Spleen (tissue), 11 donors: ENCODE results near the gene IDE. TPM values are rescaled to one million over a fixed set of nuclear protein-coding genes. Genes with fewer than 3 reads are reported as not detected.
"Not testable (repeated sequence)": the region's sequence is repeated elsewhere in the genome, so short reads cannot be mapped to it uniquely, and the experiment has no call there.

Experiments
- DNase-seq: peaks from one replicate; pipeline ENCODE4 v3.0.0-alpha.2; 2020
- H3K27ac ChIP-seq, 8 donors: fragments of 200-600 bp; sonication (generic) in 7 of 8; 1 replicate in 4 of 8; 2 replicates in 4 of 8; pipeline versions ENCODE4 v1.5.0 to v1.8.0; 2016 to 2021; ENCODE audit warnings: inconsistent platforms in 4 of 8, mild to moderate bottlenecking in 4 of 8, moderate library complexity in 1 of 8
- H3K27me3 ChIP-seq, 7 donors: fragments of 200-600 bp; sonication (generic) in 6 of 7; replicated peaks in 1 of 7; 1 replicate in 4 of 7; 2 replicates in 3 of 7; pipeline versions ENCODE4 v1.5.0 to v1.8.0; 2016 to 2021; ENCODE audit warnings: inconsistent platforms in 3 of 7, mild to moderate bottlenecking in 1 of 7
- H3K36me3 ChIP-seq, 6 donors: fragments of 200-600 bp; sonication (generic) in 5 of 6; 1 replicate in 4 of 6; 2 replicates in 2 of 6; pipeline versions ENCODE4 v1.5.0 to v1.8.0; 2016 to 2021; ENCODE audit warnings: inconsistent platforms in 2 of 6
- H3K4me1 ChIP-seq, 6 donors: fragments of 200-600 bp; sonication (generic) in 5 of 6; 1 replicate in 3 of 6; 2 replicates in 3 of 6; pipeline versions ENCODE4 v1.5.0 to v1.8.0; 2016 to 2021; ENCODE audit warnings: inconsistent platforms in 3 of 6
- H3K4me3 ChIP-seq, 8 donors: fragments of 200-600 bp; sonication (generic) in 7 of 8; 1 replicate in 4 of 8; 2 replicates in 4 of 8; pipeline versions ENCODE4 v1.5.0 to v1.8.0; 2016 to 2021; ENCODE audit warnings: inconsistent platforms in 4 of 8, mild to moderate bottlenecking in 4 of 8, moderate library complexity in 2 of 8
- H3K9me3 ChIP-seq, 8 donors: fragments of 200-600 bp; sonication (generic) in 7 of 8; 1 replicate in 4 of 8; 2 replicates in 4 of 8; pipeline versions ENCODE4 v1.5.0 to v1.8.0; 2016 to 2021; ENCODE audit warnings: inconsistent platforms in 4 of 8
- CTCF ChIP-seq, 11 experiments: fragments of 200-600 bp in 7 of 11; fragments of 450-650 bp in 4 of 11; sonication (generic) in 4 of 11; IDR thresholded peaks in 8 of 11; conservative IDR thresholded peaks in 3 of 11; 1 replicate in 7 of 11; 2 replicates in 4 of 11; pipeline versions ENCODE4 v1.4.0 to v1.8.0; 2016 to 2021; ENCODE audit warnings: antibody characterized with exemption in 11 of 11, inconsistent platforms in 4 of 11, mild to moderate bottlenecking in 1 of 11
- POLR2A ChIP-seq, 3 donors: fragments of 450-650 bp; IDR thresholded peaks; one replicate each; pipeline ENCODE4 v1.5.1; 2017; ENCODE audit warnings: antibody characterized with exemption in 3 of 3, mild to moderate bottlenecking in 1 of 3
- POLR2AphosphoS5 ChIP-seq, 3 donors: sonication (generic); formaldehyde crosslinking; IDR thresholded peaks; one replicate each; pipeline ENCODE4 v1.5.1; 2017; ENCODE audit warnings: antibody characterized with exemption in 3 of 3
- WGBS, 5 donors: extraction: QIAGEN DNeasy Blood & Tissue Kit in 3 of 5; methylation state at CpG; one replicate each; pipeline versions ENCODE4 v1.1.5 to v1.1.7; 2013 to 2018; 5-methylcytosine and 5-hydroxymethylcytosine counted together
- intact Hi-C: fragments of 100-400 bp; cut with DNase I; formaldehyde crosslinking; loops from one replicate; pipeline ENCODE4 v1.15.0; 2023; ENCODE audit warnings: low total_unique reads
- polyA plus RNA-seq, 3 donors: library from polyadenylated mRNA; stranded (reverse); fragments of 200-250 nt; gene quantifications; one replicate each; pipeline ENCODE4 v1.2.1, GENCODE V29; 2013
- total RNA-seq, 7 donors: library from RNA; depleted of rRNA in 3 of 7; stranded (reverse); fragments of >200 nt in 3 of 7; fragmentation: NEBNext Ultra II Directional in 4 of 7; extraction: Animal tissue kit (Norgen Biotek cat#: 25700) in 4 of 7; gene quantifications; one replicate each; pipeline versions ENCODE4 v1.1.0 to v1.2.1, GENCODE V29; 2016 to 2021
- donor health status: healthy with polysubstance abuse.
- donor health status: DM: no; HTN: no; CAD: no; lungs with moderate emphysema.
- donor health status: DM: no; HTN: no; CAD: no.
- donor health status: Bipolar disorder and iron deficiency.
- donor health status: healthy.
- donor health status: DM: no; HTN: no; CAD: no.
- donor health status: DM: yes; HTN: yes; CAD: no.

The IDE gene
- total and polyA plus RNA-seq, 10 donors: 4.4 to 35.2 (median 29.9) TPM

DNA sequence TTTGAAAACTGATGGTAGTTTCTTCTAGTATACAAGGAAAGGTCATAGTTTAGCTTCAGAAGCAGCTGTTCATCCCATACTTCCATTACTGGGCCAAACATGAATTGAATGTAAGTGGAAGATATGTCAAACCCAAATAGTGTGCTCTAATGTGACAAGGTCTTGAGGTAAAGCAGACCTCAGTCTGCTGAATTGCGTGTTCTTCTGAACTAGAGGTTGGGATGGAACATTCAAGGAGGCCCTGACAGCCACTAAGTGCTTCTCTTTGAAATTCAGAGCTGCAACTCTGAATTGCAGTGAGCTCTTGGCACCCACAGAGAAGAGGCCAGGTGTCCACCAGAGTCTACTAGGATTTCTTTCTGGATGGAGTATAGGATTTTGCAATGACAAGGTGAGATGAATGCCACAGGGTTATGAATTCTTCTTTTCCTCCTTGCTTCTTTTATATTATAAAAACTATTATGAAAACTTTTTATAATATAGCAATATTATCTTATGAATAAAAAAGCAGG lies 98.5 kb downstream of the IDE start:
- Histone ChIP-seq H3K4me1 (no peaks in the 10 kb centered on the region), H3K27me3 (no peaks in the 10 kb centered on the region), H3K9me3 (no peaks in the 10 kb centered on the region), H3K4me3 (no peak overlapping the region), H3K27ac (no peak overlapping the region), H3K36me3 (peaks cover 5 to 98% (median 40%) of the 10 kb centered on the region in 6 donors)
- intact Hi-C loops: no loop called here
- DNase-seq: no peak
- 80 to 100% (median 96%) methylated on average over 1 of the region's 1 CpG for WGBS, 5 donors
- no peak for TF ChIP-seq POLR2AphosphoS5 (IDR thresholded peaks at IDR 0.05)
- TF ChIP-seq CTCF (IDR thresholded peaks at IDR 0.05 in 8 of 11, conservative IDR thresholded peaks at IDR 0.05 in 3 of 11): no peak
- no peak for TF ChIP-seq POLR2A (IDR thresholded peaks at IDR 0.05)

GRCh38 chr10:92470026-92470425 lies 103.9 kb downstream of the IDE start:
- Histone ChIP-seq H3K4me1 (no peaks in the 10 kb centered on the region), H3K27ac (no peak overlapping the region), H3K36me3 (peaks cover 0 to 98% (median 55%) of the 10 kb centered on the region in 6 donors), H3K4me3 (no peak overlapping the region), H3K9me3 (no peaks in the 10 kb centered on the region), H3K27me3 (no peaks in the 10 kb centered on the region)
- TF ChIP-seq CTCF (IDR thresholded peaks at IDR 0.05 in 8 of 11, conservative IDR thresholded peaks at IDR 0.05 in 3 of 11) (no peak), POLR2AphosphoS5 (IDR thresholded peaks at IDR 0.05) (no peak), POLR2A (IDR thresholded peaks at IDR 0.05) (no peak)
- intact Hi-C loops: no loop called here
- 78 to 89% (median 86%) methylated on average over 3 of the region's 3 CpGs for WGBS, 5 donors
- DNase-seq: no peak

- H3K27ac ChIP-seq: no peak overlapping the region
- 78 to 89% (median 88%) methylated on average over 5 of the region's 5 CpGs for WGBS, 5 donors
- no peak for DNase-seq
- H3K27me3 ChIP-seq: no peaks in the 10 kb centered on the region
- H3K4me3 ChIP-seq: no peak overlapping the region
- H3K4me1 ChIP-seq: no peaks in the 10 kb centered on the region
- no peaks in the 10 kb centered on the region for H3K9me3 ChIP-seq
- TF ChIP-seq CTCF (IDR thresholded peaks at IDR 0.05 in 8 of 11, conservative IDR thresholded peaks at IDR 0.05 in 3 of 11) (no peak), POLR2A (IDR thresholded peaks at IDR 0.05) (no peak), POLR2AphosphoS5 (IDR thresholded peaks at IDR 0.05) (no peak)
- intact Hi-C loops: no loop called here
- H3K36me3 ChIP-seq: peaks cover 0 to 100% (median 80%) of the 10 kb centered on the region in 6 donors
Observed at GRCh38 chr10:92464364-92464763, 109.5 kb downstream of the IDE start.

- Histone ChIP-seq H3K9me3 (no peaks in the 10 kb centered on the region), H3K4me1 (no peaks in the 10 kb centered on the region), H3K27me3 (no peaks in the 10 kb centered on the region), H3K36me3 (peaks cover 0 to 100% (median 77%) of the 10 kb centered on the region in 6 donors), H3K4me3 (no peak overlapping the region), H3K27ac (no peak overlapping the region)
- intact Hi-C loops: no loop called here
- 96 to 97% (median 97%) methylated on average over 5 of the region's 5 CpGs for WGBS, 5 donors
- DNase-seq: no peak
- TF ChIP-seq POLR2A (IDR thresholded peaks at IDR 0.05): no peak
- no peak for TF ChIP-seq CTCF (IDR thresholded peaks at IDR 0.05 in 8 of 11, conservative IDR thresholded peaks at IDR 0.05 in 3 of 11)
- no peak for TF ChIP-seq POLR2AphosphoS5 (IDR thresholded peaks at IDR 0.05)
Observed at GRCh38 chr10:92463582-92463981, 110.3 kb downstream of the IDE start.

- 93 to 99% (median 97%) methylated on average over 6 of the region's 6 CpGs for WGBS, 5 donors
- H3K4me1 ChIP-seq, DNase-seq, H3K4me3 ChIP-seq, intact Hi-C loops, H3K9me3 ChIP-seq, H3K27ac ChIP-seq, H3K27me3 ChIP-seq: not testable (repeated sequence)
- H3K36me3 ChIP-seq: peaks cover 0 to 96% (median 44%) of the 10 kb centered on the region in 6 donors
Observed at GRCh38 chr10:92454955-92455354, 118.9 kb downstream of the IDE start.
